Nephron (organoid): ENCODE results near the gene TANC2.

Experiments
- H3K27ac Mint-ChIP-seq, 3 experiments: 2 replicates each; pipeline ENCODE4 v1.8.0; 2020; ENCODE audit warnings: mixed read lengths in 3 of 3, mild to moderate bottlenecking in 2 of 3, moderate library complexity in 1 of 3
- H3K27me3 Mint-ChIP-seq: 2 replicates; pipeline ENCODE4 v1.8.0; 2021; ENCODE audit warnings: low read depth, mild to moderate bottlenecking, moderate library complexity, mixed read lengths
- H3K36me3 Mint-ChIP-seq: 2 replicates; pipeline ENCODE4 v1.8.0; 2020; ENCODE audit warnings: low read depth, mixed read lengths
- H3K4me1 Mint-ChIP-seq: 2 replicates; pipeline ENCODE4 v1.8.0; 2020; ENCODE audit warnings: mixed read lengths
- H3K4me3 Mint-ChIP-seq, 3 experiments: 2 replicates each; pipeline ENCODE4 v1.8.0; 2020; ENCODE audit warnings: mild to moderate bottlenecking in 3 of 3, mixed read lengths in 3 of 3, moderate library complexity in 2 of 3
- H3K9me3 Mint-ChIP-seq: 2 replicates; pipeline ENCODE4 v1.8.0; 2020; ENCODE audit warnings: mixed read lengths
- TF ChIP-seq, protein P1 (sequence below), 3 experiments: fragments of 200-600 bp; sonication (generic); IDR thresholded peaks; one replicate each; pipeline ENCODE4 v1.5.0; 2021; ENCODE audit warnings: antibody characterized with exemption in 3 of 3; ENCODE audit not compliant: unreplicated experiment in 3 of 3

TANC2 gene

GRCh38 chr17:62923258-62924150 lies 42.5 kb upstream of the TANC2 start:
- Mint-ChIP-seq H3K36me3 (no peaks in the 10 kb centered on the region), H3K4me3 (no peak overlapping the region), H3K27me3 (peaks cover 27% of the 10 kb centered on the region), H3K9me3 (no peaks in the 10 kb centered on the region), H3K4me1 (peaks cover 3% of the 10 kb centered on the region), H3K27ac (no peak overlapping the region)
- TF ChIP-seq, protein P1, sequence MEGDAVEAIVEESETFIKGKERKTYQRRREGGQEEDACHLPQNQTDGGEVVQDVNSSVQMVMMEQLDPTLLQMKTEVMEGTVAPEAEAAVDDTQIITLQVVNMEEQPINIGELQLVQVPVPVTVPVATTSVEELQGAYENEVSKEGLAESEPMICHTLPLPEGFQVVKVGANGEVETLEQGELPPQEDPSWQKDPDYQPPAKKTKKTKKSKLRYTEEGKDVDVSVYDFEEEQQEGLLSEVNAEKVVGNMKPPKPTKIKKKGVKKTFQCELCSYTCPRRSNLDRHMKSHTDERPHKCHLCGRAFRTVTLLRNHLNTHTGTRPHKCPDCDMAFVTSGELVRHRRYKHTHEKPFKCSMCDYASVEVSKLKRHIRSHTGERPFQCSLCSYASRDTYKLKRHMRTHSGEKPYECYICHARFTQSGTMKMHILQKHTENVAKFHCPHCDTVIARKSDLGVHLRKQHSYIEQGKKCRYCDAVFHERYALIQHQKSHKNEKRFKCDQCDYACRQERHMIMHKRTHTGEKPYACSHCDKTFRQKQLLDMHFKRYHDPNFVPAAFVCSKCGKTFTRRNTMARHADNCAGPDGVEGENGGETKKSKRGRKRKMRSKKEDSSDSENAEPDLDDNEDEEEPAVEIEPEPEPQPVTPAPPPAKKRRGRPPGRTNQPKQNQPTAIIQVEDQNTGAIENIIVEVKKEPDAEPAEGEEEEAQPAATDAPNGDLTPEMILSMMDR (IDR thresholded peaks at IDR 0.05; ENCODE audit: unreplicated experiment in 3 of 3): no peak

GRCh38 chr17:62925267-62925836 lies 40.7 kb upstream of the TANC2 start:
- Mint-ChIP-seq H3K36me3 (no peaks in the 10 kb centered on the region), H3K27me3 (peaks cover 28% of the 10 kb centered on the region), H3K9me3 (no peaks in the 10 kb centered on the region), H3K27ac (no peak overlapping the region), H3K4me3 (no peak overlapping the region), H3K4me1 (no peaks in the 10 kb centered on the region)
- TF ChIP-seq, protein P1 (IDR thresholded peaks at IDR 0.05; ENCODE audit: unreplicated experiment in 3 of 3): no peak

GRCh38 chr17:62927083-62927482 lies 39.0 kb upstream of the TANC2 start:
- Mint-ChIP-seq H3K4me3 (no peak overlapping the region), H3K27ac (no peak overlapping the region), H3K9me3 (no peaks in the 10 kb centered on the region), H3K4me1 (no peaks in the 10 kb centered on the region), H3K27me3 (peaks cover 32% of the 10 kb centered on the region), H3K36me3 (no peaks in the 10 kb centered on the region)
- TF ChIP-seq, protein P1 (IDR thresholded peaks at IDR 0.05; ENCODE audit: unreplicated experiment in 3 of 3): no peak

GRCh38 chr17:62929320-62929719 lies 36.7 kb upstream of the TANC2 start:
- H3K27ac Mint-ChIP-seq: no peak overlapping the region
- no peaks in the 10 kb centered on the region for H3K9me3 Mint-ChIP-seq
- no peaks in the 10 kb centered on the region for H3K36me3 Mint-ChIP-seq
- TF ChIP-seq, protein P1 (IDR thresholded peaks at IDR 0.05; ENCODE audit: unreplicated experiment in 3 of 3): no peak
- peaks cover 12% of the 10 kb centered on the region for H3K4me1 Mint-ChIP-seq
- peaks cover 45% of the 10 kb centered on the region for H3K27me3 Mint-ChIP-seq
- no peak overlapping the region for H3K4me3 Mint-ChIP-seq

GRCh38 chr17:62931101-62931500 lies 34.9 kb upstream of the TANC2 start:
- H3K27ac Mint-ChIP-seq: no peak overlapping the region
- H3K4me3 Mint-ChIP-seq: no peak overlapping the region
- peaks cover 26% of the 10 kb centered on the region for H3K4me1 Mint-ChIP-seq
- TF ChIP-seq, protein P1 (IDR thresholded peaks at IDR 0.05; ENCODE audit: unreplicated experiment in 3 of 3): no peak
- H3K36me3 Mint-ChIP-seq: no peaks in the 10 kb centered on the region
- peaks cover 45% of the 10 kb centered on the region for H3K27me3 Mint-ChIP-seq
- H3K9me3 Mint-ChIP-seq: peaks cover 6% of the 10 kb centered on the region
